ENCODE measurements around the gene ASB16. TPM values are rescaled to one million over a fixed set of nuclear protein-coding genes. Genes with fewer than 3 reads are reported as not detected.

The ASB16 gene, protein sequence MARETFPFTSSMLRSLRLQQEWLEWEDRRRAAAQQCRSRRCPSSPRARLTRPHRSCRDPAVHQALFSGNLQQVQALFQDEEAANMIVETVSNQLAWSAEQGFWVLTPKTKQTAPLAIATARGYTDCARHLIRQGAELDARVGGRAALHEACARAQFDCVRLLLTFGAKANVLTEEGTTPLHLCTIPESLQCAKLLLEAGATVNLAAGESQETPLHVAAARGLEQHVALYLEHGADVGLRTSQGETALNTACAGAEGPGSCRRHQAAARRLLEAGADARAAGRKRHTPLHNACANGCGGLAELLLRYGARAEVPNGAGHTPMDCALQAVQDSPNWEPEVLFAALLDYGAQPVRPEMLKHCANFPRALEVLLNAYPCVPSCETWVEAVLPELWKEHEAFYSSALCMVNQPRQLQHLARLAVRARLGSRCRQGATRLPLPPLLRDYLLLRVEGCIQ
- total RNA-seq: 0.11 and 0.39 TPM in 2 replicates

DNA sequence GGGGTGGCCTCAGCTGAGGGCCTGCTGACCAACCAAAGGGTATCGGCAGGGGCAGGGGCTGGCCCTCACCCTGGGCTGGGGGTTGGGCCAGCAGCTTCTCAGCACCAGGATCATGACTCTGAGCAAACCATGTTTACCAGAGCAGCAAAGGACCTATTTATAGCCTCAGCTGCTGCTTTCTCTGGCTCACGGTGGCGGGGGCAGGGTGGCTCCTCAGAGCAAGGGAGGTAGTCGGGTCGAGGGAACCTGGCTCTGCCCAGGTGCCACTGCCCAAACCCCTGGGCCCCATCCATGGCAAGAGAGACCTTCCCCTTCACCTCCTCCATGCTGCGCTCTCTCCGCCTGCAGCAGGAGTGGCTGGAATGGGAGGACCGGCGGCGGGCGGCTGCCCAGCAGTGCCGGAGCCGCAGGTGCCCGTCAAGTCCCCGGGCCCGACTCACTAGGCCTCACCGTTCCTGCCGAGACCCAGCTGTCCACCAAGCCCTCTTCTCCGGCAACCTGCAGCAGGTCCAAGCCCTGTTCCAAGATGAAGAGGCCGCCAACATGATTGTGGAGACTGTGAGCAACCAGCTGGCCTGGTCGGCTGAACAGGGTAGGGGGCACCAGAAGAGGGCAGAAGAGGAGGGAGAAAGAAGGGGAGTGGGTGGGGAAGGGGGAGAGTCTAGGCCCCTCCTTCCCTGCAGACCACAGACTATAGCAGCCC is at the start of gene ASB16:
Gene ASB16 (plus strand): TSS at position 206 of the 703 bp plus-strand sequence. CDS start 86 bp downstream, at position 292.

DNA sequence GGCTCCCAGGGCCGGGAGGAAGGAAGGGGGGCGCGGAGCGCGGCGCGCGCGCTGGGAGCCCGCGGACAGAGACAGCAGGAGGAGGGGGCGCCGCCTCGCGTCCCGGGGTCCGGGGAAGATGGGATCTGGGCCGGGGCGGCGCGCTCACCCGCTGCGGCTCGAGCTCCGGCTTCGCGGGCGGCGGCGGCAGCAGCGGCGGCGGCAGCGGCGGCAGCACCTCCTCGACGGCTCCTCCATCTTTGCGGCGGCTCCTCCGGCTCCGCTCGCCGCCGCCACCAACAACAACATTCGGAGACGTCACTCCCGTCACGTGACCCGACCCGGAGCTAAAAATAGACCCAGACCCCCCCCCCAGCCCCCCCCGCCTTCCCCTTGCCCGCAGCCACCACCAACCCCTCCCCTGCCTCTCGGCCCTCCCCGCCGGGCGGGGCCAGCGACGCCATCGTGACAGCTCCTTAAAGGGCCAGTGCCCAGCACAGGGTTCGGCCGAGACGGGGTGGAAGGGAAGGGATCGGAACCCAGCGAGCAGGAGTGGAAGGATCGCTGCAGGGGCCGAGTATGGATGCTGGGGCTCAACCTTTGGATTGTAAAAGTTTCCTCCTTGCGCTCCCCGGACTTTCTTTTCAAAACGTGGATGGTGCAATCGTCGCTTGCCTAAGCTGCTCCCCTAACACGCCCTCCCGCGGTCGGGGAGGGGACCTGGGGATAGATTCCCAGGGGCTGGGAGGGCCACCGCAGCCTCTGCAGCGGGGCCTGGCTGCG is 47.0 kb upstream of the ASB16 start, which contains the start of gene HDAC5:
Gene HDAC5 (minus strand): TSS at position 286 of the 762 bp plus-strand sequence. CDS start 6,126 bp downstream, outside the sequence.

DNA sequence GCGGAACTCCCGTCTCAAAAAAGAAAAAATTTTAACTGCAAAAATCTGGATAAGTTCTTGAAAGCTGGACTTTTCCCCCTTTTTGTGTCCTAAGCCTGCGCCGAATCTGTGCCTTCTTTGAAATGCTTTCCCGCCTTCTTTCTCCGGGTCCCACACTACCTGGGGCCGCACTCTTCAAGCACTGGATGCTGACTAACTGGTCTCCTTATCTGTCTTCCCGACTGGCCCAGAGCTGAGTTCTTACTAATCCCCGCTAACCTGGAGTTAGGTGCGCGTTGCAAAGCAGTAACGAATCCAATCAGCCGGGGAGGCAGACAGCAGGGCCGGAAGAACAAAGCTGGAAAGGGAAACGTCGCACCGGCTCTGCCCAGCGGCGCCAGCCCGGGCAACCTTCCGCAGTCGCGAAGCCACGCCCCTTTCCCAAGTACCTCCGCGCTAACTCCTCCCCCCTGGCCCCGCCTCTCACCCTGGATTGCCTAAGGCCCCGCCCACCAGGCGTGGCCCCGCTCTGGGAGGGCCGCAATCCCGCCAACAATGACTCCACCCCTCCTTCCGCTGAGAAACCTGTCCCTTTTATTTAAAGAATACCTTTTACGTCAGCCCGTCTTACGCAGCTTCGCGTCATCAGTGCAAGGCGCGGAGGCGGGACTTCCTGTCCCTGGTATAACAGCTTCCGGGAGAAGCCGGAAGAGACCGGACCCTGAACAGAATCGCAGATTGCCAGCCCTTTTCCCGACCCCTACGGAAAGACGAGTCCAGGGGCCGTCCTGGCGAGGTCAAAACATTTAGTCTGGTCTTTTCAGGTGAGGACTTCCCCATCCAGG is 16.0 kb downstream of the ASB16 start, which contains the start of gene TMUB2:
Gene TMUB2 (plus strand): TSS at position 666 of the 824 bp plus-strand sequence. CDS start 737 bp downstream, outside the sequence.

DNA sequence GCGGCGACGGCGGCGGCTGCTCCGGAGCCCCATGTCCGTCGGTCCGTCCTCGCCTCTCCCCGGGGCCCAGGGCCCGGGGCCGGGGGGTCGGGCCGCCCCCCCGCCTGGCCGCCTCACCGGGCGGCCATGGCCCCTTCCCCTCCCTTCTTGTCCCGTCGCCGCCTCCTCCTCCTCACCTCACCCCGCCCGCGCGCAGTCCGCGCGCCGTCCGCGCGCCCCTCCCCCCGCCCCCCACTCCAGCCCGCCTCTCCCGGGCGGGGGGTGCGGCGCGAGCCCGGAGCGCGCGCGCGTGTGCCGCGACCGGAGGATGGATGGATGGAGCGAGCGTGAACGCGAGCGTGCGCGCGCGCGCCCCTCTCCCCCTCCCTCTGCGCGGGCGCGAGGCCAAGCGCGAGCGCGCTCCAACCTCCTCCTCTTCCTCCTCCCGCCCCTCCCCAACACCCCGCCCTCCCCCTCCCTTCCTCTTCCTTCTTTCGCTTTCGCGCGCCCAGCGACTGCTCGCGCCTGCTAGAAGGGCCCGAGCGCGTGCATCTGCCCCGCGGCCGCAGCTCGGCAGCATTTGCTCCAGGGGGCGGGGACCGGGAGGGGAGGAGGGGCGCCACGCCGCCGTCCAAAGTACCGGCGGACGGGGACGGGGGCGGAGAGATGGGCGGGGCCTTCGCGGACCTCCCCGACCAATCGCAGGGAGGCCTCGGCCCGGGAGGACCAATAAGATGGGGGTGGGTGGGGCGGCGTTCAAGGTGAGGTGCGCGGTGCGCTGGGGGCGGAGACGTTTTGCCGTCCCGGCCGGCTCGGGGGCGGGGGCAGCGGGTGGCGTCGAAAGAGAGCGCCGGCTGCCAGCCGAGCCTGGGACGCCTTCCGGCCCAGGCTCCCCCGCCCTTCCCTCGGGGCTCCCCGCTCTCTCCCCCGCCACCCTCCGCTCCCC is 29.3 kb downstream of the ASB16 start, which contains the start of gene ATXN7L3:
Gene ATXN7L3 (minus strand): TSS at position 332 of the 925 bp plus-strand sequence. CDS start 1,814 bp downstream, outside the sequence.

DNA sequence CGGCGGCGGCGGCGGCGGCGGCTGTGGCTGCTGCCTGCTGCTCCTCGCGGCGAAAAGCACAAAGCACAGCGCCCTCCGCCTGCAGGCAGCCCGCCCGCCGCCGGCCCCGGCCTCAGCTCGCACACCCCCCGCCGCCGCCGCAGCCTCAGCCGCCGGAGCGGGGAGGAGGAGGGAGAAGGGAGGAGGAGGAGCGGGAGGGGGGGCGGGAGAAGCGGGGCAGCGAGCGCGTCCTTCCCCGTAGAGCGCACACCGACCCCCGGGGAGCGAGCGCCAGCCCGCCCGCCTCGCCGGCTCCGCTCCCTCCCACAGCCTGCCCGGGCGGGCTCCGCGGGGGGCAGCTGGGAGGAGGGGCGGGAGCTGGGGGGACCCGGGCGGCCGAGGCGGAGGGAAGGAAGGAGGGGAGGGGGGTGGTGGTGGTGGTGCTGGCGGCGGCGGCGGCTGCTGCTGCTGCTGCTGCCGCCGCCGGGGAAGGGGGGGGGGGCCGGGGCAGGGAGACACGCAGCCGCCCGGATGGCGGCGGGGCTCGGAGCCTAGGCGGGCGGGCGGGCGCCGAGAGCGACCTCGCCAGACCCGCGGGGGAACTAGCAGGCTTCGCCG is 49.2 kb downstream of the ASB16 start, which contains the start of gene UBTF:
Gene UBTF (minus strand): TSS at position 60 of the 597 bp plus-strand sequence. CDS start 1,446 bp downstream, outside the sequence.

Small RNAs within 50 kb of the gene (small RNA-seq; reads per million reads assigned to genes)
- gene MIR6782: not detected
- not detected for gene RNU6-131P

Other genes starting within 250 kb of the ASB16 start
- not detected in 2 replicates for gene PPY, start 228.2 kb upstream of the ASB16 start, total RNA-seq
- gene PYY, start 216.8 kb upstream of the ASB16 start, total RNA-seq: 0.11 and 0.13 TPM in 2 replicates
- gene NAGS, start 166.1 kb upstream of the ASB16 start, total RNA-seq: 0.43 and 0.65 TPM in 2 replicates
- gene TMEM101, start 155.7 kb upstream of the ASB16 start, total RNA-seq: 25.3 and 33.9 TPM in 2 replicates
- 68.2 and 77.1 TPM in 2 replicates for gene LSM12, start 104.0 kb upstream of the ASB16 start, total RNA-seq
- 27.2 and 29.8 TPM in 2 replicates for gene G6PC3, start 100.0 kb upstream of the ASB16 start, total RNA-seq
- gene HDAC5, start 47.1 kb upstream of the ASB16 start, total RNA-seq: 50.5 and 66.2 TPM in 2 replicates
- gene HROB, start 28.8 kb upstream of the ASB16 start, total RNA-seq: 1.8 and 3.4 TPM in 2 replicates
- gene TMUB2, start 16.3 kb downstream of the ASB16 start, total RNA-seq: 22.3 and 22.8 TPM in 2 replicates
- 32.7 and 34.8 TPM in 2 replicates for gene ATXN7L3, start 29.2 kb downstream of the ASB16 start, total RNA-seq
- gene UBTF, start 49.0 kb downstream of the ASB16 start, total RNA-seq: 55.3 and 56.6 TPM in 2 replicates
- not detected in 2 replicates for gene SLC4A1, start 97.4 kb downstream of the ASB16 start, total RNA-seq
- 0.13 TPM in 1 of 2 replicates, not detected in the other for gene RUNDC3A, start 137.9 kb downstream of the ASB16 start, total RNA-seq
- gene SLC25A39, start 154.1 kb downstream of the ASB16 start, total RNA-seq: 48.6 and 53.6 TPM in 2 replicates
- 104 and 131 TPM in 2 replicates for gene GRN, start 174.6 kb downstream of the ASB16 start, total RNA-seq
- 0.91 and 1.2 TPM in 2 replicates for gene FAM171A2, start 193.1 kb downstream of the ASB16 start, total RNA-seq
- 0.11 and 0.39 TPM in 2 replicates for gene ITGA2B, start 218.9 kb downstream of the ASB16 start, total RNA-seq

Data from articular chondrocyte of knee joint (primary cell).